Heart right ventricle (tissue), 16 donors: ENCODE results near the gene SLC30A7. TPM values are rescaled to one million over a fixed set of nuclear protein-coding genes. Genes with fewer than 3 reads are reported as not detected.
A peak's percentile ranks its signal among the peaks of the same experiment; 100 is the strongest.
"Not testable (repeated sequence)": the region's sequence is repeated elsewhere in the genome, so short reads cannot be mapped to it uniquely, and the experiment has no call there.

Experiments
- ATAC-seq, 8 donors: fragments of 200-7000 bp; cut with Tn5 transposase; one replicate each; pipeline ENCODE4 v1.9.1; 2020; ENCODE audit warnings: mild to moderate bottlenecking in 8 of 8, moderate library complexity in 8 of 8, moderate number of reproducible peaks in 1 of 8
- DNase-seq, 2 donors: peaks; one replicate each; pipeline ENCODE4 v3.0.0-alpha.2; 2020
- H3K27ac ChIP-seq, 10 donors: fragments of 200-600 bp; sonication (generic) in 2 of 10; one replicate each; pipeline versions ENCODE4 v1.5.0 to v1.8.0; 2020 to 2022; ENCODE audit warnings: mild to moderate bottlenecking in 3 of 10
- H3K27me3 ChIP-seq, 7 donors: fragments of 200-600 bp; one replicate each; pipeline ENCODE4 v1.8.0; 2021 to 2022; ENCODE audit warnings: mild to moderate bottlenecking in 2 of 7
- H3K36me3 ChIP-seq, 9 donors: fragments of 200-600 bp; sonication (generic) in 1 of 9; one replicate each; pipeline versions ENCODE4 v1.5.0 to v1.8.0; 2020 to 2022; ENCODE audit warnings: mild to moderate bottlenecking in 2 of 9
- H3K4me1 ChIP-seq, 9 donors: fragments of 200-600 bp; sonication (generic) in 1 of 9; one replicate each; pipeline versions ENCODE4 v1.5.0 to v1.8.0; 2020 to 2022; ENCODE audit warnings: mild to moderate bottlenecking in 4 of 9
- H3K4me3 ChIP-seq, 10 donors: fragments of 200-600 bp; sonication (generic) in 2 of 10; one replicate each; pipeline versions ENCODE4 v1.5.0 to v1.8.0; 2020 to 2022; ENCODE audit warnings: mild to moderate bottlenecking in 7 of 10, moderate library complexity in 2 of 10
- H3K9me3 ChIP-seq, 11 donors: fragments of 200-600 bp in 10 of 11; sonication (generic) in 2 of 11; one replicate each; pipeline versions ENCODE4 v1.5.0 to v1.8.0; 2013 to 2022; ENCODE audit warnings: mild to moderate bottlenecking in 2 of 11, control low read depth in 1 of 11, moderate library complexity in 1 of 11
- WGBS, 2 donors: extraction: QIAGEN DNeasy Blood & Tissue Kit; methylation state at CpG; one replicate each; pipeline ENCODE4 v1.1.7; 2013; ENCODE audit warnings: inconsistent platforms in 1 of 2; 5-methylcytosine and 5-hydroxymethylcytosine counted together
- intact Hi-C, 10 donors: fragments of 100-400 bp; cut with DNase I; formaldehyde crosslinking; loops; one replicate each; pipeline versions ENCODE4 v1.11.1 to v1.14.2; 2022
- polyA plus RNA-seq, 2 donors: library from polyadenylated mRNA; stranded (reverse); fragments of 200-250 nt; gene quantifications; one replicate each; pipeline ENCODE4 v1.2.3, GENCODE V29; 2013
- total RNA-seq, 10 donors: library from RNA; stranded (reverse); fragmentation: NEBNext Ultra II Directional in 3 of 10; extraction: Animal tissue kit (Norgen Biotek cat#: 25700) in 3 of 10; gene quantifications; one replicate each; pipeline versions ENCODE4 v1.2.1 to v1.2.4, GENCODE V29; 2021 to 2023
- TF ChIP-seq, protein P1 (sequence below), 9 donors: fragments of 200-600 bp; sonication (generic) in 2 of 9; IDR thresholded peaks; one replicate each; pipeline versions ENCODE4 v1.5.0 to v1.8.0; 2021 to 2022; ENCODE audit warnings: antibody characterized with exemption in 9 of 9, mild to moderate bottlenecking in 5 of 9, moderate library complexity in 1 of 9
- donor health status: Arrhythmogenic right ventricular cardiomyopathy.
- donor health status: ischemic (EF 13 %, LVEDD 7.1; RV severe dilation, severe dysfunction).
- donor health status: healthy with polysubstance abuse.
- donor health status: DM: no; HTN: yes; CAD: no.
- donor health status: DM: no; HTN: no; CAD: no.
- donor health status: ischemic (EF 25% LVEDD 6.9; RV normal size, moderate dysfunction).
- donor health status: ischemic (EF 25% LVEDD 5.7; RV mildly dilated, moderate dysfunction).
- donor health status: healthy.
- donor health status: DM: yes; HTN: yes; CAD: no.
- donor health status: Ischemic cardiomyopathy.
- donor health status: ischemic (EF 35%, LVEDD 5.7; RV mildly dilated, moderate dysfunction).
- donor health status: nonischemic (EF 11% LVEDD 7.7; RV severe dilation, severe dysfunction).
- donor health status: DM: yes; HTN: yes; CAD: no.
- donor health status: PGD.
- donor health status: ischemic (EF 29% LVEDD 5.4; RV normal size, mild dysfunction).
- donor health status: nonischemic (EF 23%, LVEDD 6.1; RV moderate dilation, normal function).

Gene SLC30A7
- total and polyA plus RNA-seq, 12 donors = 1.7 to 16.2 (median 5.7) TPM

DNA sequence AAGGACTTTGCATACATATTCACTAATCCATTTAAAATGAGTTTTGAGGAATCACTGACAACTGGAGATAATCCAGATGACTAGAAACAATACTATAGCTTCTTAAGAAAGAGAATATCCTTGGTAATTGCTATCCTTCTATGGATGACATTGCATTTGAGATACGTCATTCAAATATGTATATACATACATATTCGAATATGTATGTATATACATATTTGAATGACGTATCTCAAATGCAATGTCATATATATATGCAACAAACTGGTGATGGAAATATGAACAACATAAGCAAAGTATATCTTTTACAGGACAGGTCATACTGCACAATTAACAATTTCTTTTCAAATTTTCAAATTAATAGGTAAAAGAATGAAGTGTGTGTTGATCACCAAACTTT is 42.9 kb upstream of the SLC30A7 start:
- no peak overlapping the region for H3K4me3 ChIP-seq
- DNase-seq (no peak), ATAC-seq (no peak)
- WGBS, 2 donors = 95 to 96% methylated on average over 3 of the region's 3 CpGs
- no peak overlapping the region for H3K27ac ChIP-seq
- H3K27me3 ChIP-seq = no peaks in the 10 kb centered on the region
- H3K36me3 ChIP-seq = no peaks in the 10 kb centered on the region
- peaks cover 0 to 16% (median 0%) of the 10 kb centered on the region in 11 donors for H3K9me3 ChIP-seq
- H3K4me1 ChIP-seq = peaks cover 0 to 7% (median 0%) of the 10 kb centered on the region in 9 donors
- intact Hi-C loops = no loop called here
- TF ChIP-seq, protein P1, sequence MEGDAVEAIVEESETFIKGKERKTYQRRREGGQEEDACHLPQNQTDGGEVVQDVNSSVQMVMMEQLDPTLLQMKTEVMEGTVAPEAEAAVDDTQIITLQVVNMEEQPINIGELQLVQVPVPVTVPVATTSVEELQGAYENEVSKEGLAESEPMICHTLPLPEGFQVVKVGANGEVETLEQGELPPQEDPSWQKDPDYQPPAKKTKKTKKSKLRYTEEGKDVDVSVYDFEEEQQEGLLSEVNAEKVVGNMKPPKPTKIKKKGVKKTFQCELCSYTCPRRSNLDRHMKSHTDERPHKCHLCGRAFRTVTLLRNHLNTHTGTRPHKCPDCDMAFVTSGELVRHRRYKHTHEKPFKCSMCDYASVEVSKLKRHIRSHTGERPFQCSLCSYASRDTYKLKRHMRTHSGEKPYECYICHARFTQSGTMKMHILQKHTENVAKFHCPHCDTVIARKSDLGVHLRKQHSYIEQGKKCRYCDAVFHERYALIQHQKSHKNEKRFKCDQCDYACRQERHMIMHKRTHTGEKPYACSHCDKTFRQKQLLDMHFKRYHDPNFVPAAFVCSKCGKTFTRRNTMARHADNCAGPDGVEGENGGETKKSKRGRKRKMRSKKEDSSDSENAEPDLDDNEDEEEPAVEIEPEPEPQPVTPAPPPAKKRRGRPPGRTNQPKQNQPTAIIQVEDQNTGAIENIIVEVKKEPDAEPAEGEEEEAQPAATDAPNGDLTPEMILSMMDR (IDR thresholded peaks at IDR 0.05) = no peak

DNA sequence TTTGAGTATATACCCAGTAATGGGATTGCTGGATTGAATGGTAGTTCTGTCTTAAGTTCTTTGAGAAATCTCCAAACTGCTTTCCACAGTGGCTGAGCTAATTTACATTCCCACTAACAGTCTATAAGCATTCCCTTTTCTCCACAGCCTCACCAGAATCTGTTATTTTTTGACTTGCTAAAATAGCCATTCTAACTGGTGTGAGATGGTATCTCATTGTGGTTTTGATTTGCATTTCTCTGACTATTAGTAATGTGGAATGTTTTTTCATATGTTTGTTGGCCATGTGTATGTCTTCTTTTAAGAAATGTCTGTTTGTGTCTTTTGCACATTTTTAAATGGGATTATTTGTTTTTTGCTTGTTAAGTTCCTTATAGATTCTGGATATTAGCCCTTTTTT is 40.8 kb upstream of the SLC30A7 start:
- H3K4me1 ChIP-seq, H3K4me3 ChIP-seq, ATAC-seq, DNase-seq, H3K27ac ChIP-seq, H3K36me3 ChIP-seq, intact Hi-C loops, H3K27me3 ChIP-seq: not testable (repeated sequence)
- H3K9me3 ChIP-seq = peaks cover 0 to 16% (median 0%) of the 10 kb centered on the region in 11 donors

DNA sequence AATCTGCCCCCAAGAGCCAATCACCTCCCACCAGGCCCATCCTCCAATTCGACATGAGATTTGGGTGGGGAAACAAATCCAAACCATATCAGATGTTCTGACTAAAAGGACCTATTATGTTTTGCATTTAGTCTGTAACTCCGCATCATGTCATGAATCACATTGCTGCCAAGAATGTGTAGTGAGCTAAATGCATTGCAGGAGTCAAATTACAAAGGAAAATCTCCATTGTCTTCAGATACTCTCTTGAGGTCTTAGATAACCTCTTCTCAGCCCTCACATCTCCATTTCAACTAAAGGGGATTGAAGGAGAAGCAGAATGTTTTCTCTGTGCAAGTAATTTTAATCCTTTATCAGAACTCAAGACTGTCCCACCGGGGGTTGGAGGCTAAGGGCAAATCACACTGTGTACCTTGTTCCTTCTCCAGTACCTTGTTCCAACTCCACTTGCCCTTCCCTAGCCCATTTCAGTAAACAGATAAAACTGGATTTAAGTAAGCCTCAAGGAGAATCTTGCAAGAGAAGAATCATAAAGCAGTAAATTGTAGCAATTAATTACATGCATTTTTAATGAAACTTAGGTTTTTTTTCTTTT is 35.4 kb upstream of the SLC30A7 start:
- Histone ChIP-seq H3K4me1 (no peaks in the 10 kb centered on the region), H3K27ac (no peak overlapping the region), H3K9me3 (peaks cover 0 to 9% (median 0%) of the 10 kb centered on the region in 11 donors), H3K27me3 (peaks cover 0 to 6% (median 0%) of the 10 kb centered on the region in 7 donors), H3K36me3 (no peaks in the 10 kb centered on the region), H3K4me3 (no peak overlapping the region)
- 40 to 48% methylated on average over 3 of the region's 3 CpGs for WGBS, 2 donors
- TF ChIP-seq, protein P1 (IDR thresholded peaks at IDR 0.05) = no peak
- intact Hi-C loops = loop anchor here in 9 of 10 donors (5.0 to 10.0 kb wide), 6 partner anchors 136 to 1056 kb away; no protein-coding TSS in a partner anchor
- DNase-seq (no peak), ATAC-seq (peak in 2 of 8 donors; percentile 40 to 63)

DNA sequence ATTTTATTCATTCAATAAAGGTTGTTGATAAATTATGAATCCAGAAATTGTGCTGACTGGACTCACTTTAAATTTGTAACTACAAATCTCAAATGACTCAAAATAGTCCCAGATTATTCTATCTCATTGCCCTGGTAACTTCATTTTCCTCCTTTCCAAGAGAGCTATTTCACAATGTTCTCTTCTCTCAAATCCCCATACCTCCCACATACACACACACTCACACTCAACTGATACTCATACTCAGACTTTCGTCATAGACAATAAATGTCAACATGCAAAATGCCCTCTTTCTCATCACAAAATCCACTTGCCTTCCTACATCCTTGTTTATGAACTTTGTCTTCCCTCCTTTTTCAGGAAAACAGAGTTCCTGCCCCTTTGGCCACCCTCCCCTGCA is 34.5 kb upstream of the SLC30A7 start:
- intact Hi-C loops = loop anchor here in 9 of 10 donors (5.0 to 10.0 kb wide), 6 partner anchors 137 to 1057 kb away; no protein-coding TSS in a partner anchor
- WGBS, 2 donors = 85 to 88% methylated on average over 1 of the region's 1 CpG
- no peak for DNase-seq
- peak in 2 of 8 donors; percentile 50 to 81 for ATAC-seq
- TF ChIP-seq, protein P1 (IDR thresholded peaks at IDR 0.05) = no peak
- Histone ChIP-seq H3K36me3 (no peaks in the 10 kb centered on the region), H3K27ac (no peak overlapping the region), H3K4me3 (no peak overlapping the region), H3K27me3 (peaks cover 0 to 6% (median 0%) of the 10 kb centered on the region in 7 donors), H3K9me3 (peaks cover 0 to under 1% (median 0%) of the 10 kb centered on the region in 11 donors), H3K4me1 (peaks cover 0 to 6% (median 0%) of the 10 kb centered on the region in 9 donors)

DNA sequence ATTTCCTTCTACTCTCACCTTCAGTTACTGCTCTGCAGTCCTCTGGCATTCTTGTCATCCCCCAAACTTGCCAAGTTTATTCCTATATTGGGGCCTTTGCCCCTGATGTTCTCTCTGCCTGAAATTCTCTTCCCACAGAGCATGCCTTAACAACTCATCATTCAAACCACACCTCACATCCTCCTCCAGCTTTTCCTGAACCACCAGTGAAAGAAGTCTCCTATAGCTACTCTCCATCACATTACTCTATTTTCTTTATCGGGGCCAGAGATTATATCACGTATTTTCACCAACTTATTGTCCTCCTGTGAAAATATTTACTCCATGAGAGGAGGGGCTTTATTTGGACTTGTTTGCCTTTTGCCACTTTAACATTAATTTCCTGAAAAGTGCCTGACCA is 33.3 kb upstream of the SLC30A7 start:
- Histone ChIP-seq H3K9me3 (no peaks in the 10 kb centered on the region), H3K27me3 (peaks cover 0 to 6% (median 0%) of the 10 kb centered on the region in 7 donors), H3K27ac (no peak overlapping the region), H3K36me3 (no peaks in the 10 kb centered on the region), H3K4me1 (peaks cover 0 to 6% (median 0%) of the 10 kb centered on the region in 9 donors), H3K4me3 (no peak overlapping the region)
- 72 to 81% methylated on average over 2 of the region's 2 CpGs for WGBS, 2 donors
- intact Hi-C loops = loop anchor here in 9 of 10 donors (5.0 to 10.0 kb wide), 6 partner anchors 138 to 1058 kb away; no protein-coding TSS in a partner anchor
- TF ChIP-seq, protein P1 (IDR thresholded peaks at IDR 0.05) = no peak
- ATAC-seq (no peak), DNase-seq (no peak)
